Bone marrow (tissue), 2 donors: ENCODE results near the gene PCDH17.

ENCODE experiments used
- DNase-seq, 2 donors: peaks; one replicate each; lab custom pipeline; 2025; lab: John Stamatoyannopoulos, UW

PCDH17 gene

DNA sequence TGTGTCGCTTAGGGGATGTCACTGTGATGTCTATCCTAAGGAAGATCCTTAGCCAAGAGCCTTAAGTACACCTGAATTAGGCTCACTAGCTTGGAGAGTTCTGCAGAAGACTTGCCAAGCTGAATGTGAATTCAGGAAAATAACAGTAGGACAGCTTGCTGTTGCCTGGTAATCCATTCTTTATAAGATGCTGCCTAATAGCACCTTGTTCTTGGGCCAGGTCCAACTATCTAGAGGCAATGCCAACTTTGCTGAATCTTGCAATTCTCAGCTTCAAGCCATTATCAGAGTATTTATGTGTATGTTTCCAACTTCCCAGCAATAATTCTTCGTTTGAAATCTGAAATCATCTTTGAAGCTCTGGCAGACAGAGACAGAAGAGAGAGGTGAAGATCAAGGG, 102.8 kb downstream of the PCDH17 start:
- DNase-seq = no peak

DNA sequence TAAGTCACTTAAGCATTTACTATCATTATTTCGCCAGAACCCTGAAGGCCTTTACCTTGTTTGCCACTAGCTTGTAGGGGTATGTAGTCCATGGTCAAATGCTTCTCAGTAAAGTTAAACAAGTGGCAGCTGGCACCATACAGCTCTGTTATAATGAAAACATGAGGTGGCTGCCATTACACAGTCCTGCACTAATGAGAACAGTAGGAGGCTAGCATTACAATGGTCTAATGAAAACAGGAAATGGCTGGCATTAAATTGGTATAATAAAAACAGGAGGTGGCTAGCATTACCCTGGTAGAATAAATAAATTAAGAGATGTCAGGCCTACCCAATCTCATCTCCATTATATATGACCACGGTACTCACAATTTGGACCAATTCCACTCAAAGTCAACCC, 107.5 kb downstream of the PCDH17 start:
- no peak for DNase-seq

DNA sequence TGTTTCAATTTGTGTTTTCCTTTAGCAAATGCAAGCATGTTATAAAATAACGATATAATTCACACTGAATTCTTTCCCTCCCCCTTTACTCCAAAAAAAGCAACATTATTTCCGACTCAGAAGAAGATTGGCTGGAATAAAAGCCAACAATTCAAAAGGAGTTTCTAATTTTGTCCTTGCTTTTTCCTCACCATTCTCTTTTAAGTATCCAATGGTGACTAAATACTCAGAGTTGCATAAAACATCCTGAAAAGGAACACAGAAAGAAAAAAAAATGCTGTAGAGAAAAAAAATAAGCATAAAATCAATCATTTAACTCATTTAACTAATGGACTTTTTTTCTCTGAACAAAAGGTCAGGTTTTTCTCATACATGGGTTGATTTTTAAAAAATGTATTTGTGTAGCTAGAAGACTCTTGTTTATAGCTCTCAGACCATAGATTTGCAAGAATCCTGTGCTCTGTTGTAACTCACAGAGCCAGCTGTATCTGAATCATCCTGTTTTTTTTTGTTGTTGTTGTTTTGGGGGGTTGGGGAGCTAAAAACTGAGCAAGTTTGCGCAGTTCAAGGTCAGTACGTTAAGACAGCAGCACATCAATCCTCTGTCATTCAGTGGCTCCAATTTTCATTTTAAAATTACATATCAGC, 108.1 kb downstream of the PCDH17 start:
- DNase-seq = no peak

DNA sequence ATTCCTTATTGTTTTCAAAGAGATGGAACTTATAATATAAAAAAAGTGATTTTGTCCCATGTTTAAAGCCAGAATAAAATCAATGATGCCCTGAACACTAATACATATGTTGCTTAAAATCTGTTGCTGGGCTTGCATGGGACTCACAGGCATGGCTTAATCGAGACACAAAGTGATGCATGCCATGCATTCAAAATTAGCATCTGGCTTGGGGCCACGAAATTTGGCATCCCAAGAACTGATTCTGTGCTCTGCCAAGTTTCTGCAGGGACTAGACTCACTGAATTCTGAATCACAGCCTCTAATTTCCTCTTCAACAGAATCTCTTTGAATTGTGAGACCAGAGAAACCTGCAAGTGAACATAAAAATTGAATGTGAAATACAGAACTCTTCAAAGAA, 109.2 kb downstream of the PCDH17 start:
- DNase-seq = no peak

DNA sequence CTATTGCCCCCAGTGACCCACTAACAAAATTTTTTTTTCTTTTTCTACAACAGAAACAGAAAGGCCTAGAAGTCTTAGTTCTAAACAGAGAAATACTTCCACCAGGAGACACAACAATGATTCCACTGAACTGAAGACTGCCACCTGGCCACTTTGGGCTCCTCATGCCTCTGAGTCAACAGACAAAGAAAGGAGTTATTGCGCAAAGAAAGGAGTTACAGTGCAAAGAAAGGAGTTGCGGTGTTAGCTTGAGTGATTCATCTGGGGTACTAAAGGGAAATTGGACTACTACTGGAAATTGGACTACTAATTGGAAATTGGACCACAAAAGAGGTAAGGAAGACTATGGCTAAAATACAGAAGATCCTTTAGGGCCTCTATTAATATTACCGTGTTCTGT, 116.6 kb downstream of the PCDH17 start:
- no peak for DNase-seq

DNA sequence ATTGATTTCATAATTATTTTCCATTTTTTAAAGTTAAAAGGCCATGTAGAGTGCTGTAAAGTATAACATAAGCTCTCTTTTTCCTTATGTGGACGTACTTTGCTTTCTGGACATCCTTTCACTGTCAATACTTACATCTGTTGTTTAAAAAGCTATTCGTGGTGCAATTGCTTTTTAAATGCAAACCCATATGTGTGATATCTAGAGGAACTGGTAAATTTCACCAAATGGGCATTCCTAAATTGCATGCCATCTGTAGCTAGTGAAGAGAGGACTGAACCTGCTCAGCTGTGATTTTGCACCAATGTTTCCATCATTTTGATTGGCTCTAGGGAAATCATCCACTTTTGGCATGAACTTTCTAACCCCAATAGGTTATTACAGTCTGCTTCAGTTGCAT, 129.4 kb downstream of the PCDH17 start:
- no peak for DNase-seq

DNA sequence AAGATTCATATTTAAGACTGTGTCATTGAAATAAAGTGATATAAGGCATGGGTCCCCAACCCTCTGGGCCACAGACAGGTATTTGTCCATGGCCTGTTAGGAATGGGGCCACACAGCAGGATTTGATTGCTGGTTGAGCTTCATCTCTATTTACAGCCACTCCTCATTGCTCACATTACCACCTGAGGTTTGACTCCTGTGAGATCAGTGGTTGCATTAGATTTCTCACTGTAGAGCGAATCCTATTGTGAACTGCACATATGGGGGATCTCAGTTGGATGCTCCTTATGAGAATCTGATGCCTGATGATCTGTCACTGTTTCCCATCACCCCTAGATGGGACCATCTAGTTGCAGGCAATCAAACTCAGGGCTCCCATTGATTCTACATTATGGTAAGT, 132.1 kb downstream of the PCDH17 start:
- no peak for DNase-seq
